HG03439 (cell line): Measurements from ENCODE around the gene PRKCD.
A peak's percentile ranks its signal among the peaks of the same experiment; 100 is the strongest.

ENCODE experiments used
- ATAC-seq: cut with Tn5 transposase; IDR thresholded peaks from one replicate; pipeline ENCODE4 v1.9.1; 2021; ENCODE audit warnings: mild to moderate bottlenecking, moderate library complexity; ENCODE audit not compliant: unreplicated experiment

Gene PRKCD

DNA sequence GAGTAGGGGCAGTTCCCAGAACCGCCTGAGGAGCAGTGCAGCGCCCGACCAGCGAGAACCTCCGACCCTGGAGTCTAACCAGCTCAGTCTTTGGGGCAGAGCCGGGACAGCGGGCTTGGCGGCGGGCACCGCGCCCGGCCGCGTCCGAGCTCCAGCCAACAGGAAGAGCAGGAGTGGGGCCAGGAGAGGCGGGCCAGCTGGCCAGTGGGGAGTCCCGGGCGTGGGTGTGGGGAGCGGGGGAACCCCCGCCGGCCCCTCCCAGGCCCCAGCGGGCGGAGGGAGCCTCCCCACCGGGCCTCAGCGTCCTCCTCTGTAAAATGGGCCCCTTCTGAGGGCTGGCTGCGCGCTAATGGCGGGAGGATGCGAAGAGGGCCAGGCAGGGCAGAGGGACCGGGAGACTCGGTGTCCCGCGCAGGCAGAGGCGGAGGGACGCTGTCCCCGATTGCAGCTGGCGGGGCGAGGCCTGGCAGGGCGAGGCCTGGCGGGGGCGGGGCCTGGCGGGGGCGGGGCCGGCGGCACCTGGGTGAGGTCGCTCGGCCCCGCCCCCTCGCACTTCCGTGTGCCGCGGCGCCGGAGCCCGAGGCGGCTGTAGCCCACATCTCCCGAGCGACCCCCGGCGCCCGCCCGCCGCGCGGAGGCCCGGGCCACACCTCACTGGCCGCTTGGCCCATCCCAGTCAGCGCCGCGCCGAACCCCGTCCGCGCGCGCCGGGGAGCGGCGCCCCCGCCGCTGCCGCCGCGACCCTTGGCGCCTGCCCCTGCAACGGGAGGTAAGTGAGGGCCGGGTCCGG lies at the start of gene PRKCD:
PRKCD (plus strand) TSS at position 550 of the 790 bp plus-strand sequence. CDS start 17,214 bp downstream, outside the sequence.
- ATAC-seq = peak; percentile 45

DNA sequence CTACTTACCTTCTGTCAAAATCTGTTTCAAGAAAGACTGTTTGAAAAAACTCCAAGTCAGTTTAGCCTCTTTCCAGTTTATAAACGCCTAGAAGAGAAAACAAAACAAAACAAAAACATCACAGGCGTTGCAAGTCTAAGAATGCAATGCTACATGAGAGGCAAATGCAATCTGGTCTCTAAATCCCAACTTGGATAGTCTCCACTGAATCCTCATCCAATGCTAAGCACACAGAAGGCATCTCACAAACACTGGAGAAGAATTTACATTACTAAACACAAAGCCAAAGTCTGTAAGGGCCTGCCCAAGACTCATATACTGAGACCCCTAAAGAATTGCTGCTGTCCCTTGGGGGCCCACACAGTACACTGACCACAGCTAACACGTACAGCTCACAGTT lies 49.2 kb upstream of the PRKCD start:
- no peak for ATAC-seq

DNA sequence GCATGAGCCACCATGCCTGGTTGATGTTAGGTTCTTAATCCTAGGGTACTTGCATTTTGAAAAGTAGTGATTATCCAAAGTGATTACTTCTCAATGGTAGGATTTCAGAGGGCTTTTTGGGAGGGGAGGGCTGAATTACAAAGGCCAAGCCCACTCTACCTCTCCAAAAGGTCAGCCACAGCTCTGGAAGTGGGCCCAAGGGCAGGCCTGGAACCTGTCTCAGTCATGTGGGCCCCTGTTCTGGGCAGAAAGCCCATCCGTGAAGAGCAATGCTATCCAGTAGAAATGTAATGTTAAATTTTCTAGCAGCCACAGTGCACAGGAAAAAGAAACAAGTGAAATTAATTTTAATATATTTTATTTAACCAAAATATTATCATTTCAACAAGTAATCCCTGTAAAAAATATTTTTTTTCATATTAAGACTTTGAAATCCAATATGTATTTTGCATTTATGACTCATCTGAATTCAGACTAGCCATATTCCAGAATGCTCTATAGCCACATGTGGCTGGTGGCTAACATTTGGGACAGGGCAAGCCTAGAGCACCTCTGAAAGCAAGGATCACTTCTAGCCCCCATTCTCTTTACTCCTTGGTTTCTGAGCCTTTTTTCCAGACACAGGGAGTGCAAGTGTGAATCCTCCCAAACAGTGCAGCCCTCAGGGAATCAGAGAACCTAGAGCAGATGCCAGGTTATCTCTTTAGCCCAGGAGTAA lies 47.6 kb upstream of the PRKCD start:
- ATAC-seq = no peak

DNA sequence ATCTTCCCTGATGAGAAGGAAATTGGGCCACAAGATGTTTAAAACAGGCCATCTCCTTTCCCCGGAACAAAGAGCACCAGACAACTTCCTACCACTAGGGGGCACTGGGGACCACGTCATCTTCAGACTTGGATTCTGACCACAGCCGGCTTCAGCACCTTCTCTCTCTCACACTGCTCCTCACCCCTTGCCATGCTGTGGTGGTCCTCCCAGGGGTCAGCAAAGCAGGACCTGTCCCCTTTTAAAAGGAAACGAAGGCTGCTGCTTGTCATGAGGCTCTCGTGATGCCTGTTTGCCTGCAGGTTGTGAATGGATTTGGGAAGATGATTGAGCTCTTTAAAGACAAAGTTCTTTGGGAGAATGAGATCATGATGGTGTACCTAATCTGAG lies 47.0 kb upstream of the PRKCD start:
- ATAC-seq = peak; percentile 48

DNA sequence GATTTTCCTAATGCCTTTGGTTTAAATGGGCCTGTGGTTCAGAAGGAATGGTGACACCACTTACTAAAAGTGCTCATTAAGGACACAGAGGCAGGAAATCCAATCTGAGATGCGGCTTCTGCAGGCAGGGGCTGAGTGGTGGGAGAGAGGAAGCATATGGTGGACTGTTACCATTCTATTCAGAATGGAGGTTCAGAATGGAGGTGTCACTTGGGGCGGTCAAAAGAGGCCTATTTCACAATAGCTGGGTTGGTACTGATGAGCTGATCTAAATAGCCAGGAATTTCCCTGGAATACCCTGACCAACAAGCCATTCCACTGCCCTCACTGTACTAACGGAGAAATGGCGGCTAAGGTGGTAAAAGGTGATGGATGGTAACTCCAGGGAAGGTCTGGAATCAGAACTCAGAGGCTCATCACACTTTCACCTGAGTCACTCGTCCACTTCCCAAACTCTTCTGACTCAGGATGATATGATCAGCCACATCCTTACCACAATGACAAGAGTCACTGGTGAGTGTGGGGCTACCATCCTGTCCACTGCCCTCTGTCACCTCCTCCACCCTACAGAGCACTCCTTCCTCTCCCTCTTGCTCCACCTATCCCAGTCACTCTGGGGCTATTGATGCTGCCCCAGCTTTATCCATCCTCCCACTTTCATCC lies 46.5 kb upstream of the PRKCD start:
- ATAC-seq = no peak

DNA sequence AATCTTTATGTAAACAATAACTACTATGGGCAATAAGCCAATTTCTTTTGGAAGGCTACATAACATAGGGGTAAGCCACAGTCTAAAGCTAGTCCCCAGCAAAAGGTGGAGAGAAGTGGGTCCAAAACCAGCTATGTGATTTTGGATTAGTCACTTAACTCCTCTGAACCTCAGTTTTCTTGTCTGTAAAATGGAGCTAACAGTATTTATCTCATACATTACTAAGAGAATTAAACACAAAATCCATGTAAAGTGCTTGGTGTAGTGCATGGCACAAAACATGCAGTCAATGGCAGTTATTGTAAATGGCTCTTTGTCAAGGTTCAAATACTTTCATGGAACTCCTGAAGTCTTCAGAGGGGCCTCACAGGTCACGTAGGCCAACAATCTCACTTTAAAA lies 44.1 kb upstream of the PRKCD start:
- ATAC-seq = no peak

DNA sequence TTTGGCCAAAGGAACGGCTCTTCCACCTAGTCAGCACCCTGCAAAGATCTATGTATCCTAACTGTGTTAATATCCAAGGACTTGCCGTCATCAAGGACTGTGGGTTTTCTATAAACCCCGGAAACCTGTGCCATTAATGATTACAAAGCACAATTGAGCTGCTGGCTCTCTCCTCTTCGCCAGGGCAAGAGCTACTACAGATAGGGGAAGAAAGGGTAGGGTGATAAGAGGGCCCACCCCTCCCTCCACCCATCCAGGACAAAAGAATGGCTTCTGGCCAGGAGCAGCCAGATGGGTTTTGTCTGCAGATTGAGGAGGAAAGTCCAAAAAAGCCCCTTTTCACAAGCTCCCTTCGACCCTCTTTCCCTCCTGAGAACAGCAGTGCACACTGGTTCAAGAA lies 40.7 kb upstream of the PRKCD start:
- ATAC-seq = no peak

DNA sequence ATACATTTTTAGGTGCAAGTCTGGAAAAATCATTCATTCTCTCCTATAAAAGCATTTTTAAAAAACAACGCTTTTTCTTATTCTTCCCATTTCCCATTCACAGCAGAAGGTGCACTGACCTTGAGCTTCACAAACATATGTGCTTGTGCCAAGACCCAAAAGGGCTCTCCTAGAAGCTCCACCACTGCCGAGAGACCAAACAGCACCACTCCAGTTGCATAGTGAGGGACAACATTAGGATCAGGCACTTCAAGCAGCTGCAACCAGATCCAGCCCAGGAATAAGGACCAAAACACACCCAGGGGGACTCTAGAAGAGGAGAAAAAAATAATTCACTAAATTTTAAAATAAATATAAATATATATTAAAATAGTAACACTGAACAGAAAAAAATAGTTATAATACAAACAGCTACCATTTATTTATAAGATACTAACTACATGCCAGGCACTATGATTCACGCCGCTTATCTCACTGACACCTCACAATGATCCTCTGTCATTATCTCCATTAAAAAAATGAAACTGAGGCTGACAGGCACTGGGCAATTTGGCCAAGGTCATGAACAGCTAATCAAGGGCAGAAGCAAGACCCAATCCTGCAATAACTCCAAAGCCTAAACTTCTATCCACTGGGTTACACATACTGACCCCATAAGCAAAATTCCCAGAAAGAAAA lies 38.6 kb upstream of the PRKCD start:
- no peak for ATAC-seq

DNA sequence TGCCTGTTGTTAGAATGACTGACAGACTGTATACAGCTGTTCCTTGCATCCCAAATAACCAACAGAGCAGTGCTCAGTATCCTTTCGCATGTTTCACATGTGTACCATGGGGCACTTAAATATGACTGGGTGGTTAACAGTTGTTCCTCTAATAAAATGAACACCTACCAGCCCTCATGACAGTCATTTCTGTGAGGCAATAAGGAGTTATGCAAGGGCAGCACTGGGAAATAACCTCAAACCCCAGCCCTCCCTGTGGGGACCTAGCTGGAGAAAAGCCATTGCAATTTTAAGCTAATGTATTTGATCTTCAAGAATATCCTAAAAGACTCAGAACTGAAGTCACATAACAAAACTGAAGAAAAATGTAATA lies 38.1 kb upstream of the PRKCD start:
- no peak for ATAC-seq

DNA sequence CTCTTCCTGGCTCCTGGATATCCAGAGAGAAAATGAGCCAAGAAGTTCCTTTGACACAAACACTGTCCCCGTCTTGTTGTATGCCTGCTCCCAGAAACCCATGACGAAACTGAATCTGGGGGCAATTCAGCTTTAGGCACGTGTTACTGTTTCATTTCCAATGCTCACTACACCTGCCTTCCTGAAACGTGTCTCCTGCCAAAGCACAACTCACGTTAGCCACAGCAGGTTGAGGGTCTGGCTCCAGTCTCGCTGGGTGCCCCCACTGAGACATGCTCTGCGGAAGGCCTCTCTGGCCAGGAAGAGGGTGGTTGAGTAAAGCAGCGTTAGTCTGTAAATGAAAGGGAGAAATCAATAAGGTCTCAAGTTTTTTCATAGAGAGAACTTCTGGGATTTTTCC lies 37.5 kb upstream of the PRKCD start:
- no peak for ATAC-seq

DNA sequence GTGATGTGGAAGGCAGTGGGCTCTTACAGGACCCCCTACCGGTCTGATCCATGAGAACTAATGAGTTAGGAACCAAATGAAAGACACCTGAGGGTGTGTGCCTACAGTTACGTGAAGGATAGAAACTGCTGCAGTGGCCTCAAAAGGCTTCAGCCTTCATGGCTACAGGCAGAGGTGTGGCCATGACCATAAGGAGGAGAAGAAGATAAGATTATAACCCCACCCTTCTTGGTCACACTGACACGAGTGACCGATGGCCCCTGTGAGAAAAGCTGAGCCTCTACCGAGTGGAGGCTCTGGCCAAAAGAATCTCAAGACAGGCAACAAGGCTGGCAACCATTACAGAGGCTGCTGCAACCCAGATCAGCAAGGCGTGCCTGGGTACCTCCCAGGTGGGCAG lies 37.1 kb upstream of the PRKCD start:
- no peak for ATAC-seq

DNA sequence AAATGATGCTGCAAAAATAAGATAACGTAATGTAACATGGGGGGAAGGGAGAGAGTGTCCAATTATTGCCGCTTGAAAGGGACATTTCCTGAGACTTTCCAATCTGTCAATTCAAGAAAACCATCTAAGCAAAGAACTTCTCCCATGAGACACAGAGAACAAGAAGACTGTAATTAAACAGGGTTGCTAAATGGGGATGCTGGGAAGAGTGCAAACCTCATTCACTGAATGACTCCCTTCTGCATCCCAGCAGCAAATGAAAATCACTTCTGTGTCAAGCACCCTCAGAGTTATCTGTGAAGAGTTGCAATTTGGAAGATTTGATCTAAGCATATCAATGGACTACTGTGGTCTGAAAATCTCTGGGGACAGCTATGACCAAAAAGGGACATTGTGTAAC lies 34.4 kb upstream of the PRKCD start:
- no peak for ATAC-seq

DNA sequence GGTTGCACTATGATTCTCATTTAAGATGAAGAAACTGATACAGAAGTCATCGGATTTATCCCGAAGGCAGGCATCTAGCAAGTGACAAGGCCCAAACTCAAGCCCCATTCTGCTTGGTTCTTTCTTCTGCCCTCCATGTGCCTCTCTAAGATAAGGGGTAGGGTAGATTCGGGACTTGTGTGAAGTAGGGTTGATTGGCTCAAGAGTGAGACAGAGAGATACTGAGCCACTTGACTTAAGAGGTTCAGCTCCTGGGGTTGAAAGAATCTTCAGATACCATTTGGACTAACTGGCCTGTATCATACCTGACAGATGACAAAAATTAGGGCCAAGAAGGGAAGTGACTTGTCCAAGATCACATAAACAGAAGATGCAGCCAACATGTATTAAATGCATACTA lies 31.7 kb upstream of the PRKCD start:
- ATAC-seq = no peak

DNA sequence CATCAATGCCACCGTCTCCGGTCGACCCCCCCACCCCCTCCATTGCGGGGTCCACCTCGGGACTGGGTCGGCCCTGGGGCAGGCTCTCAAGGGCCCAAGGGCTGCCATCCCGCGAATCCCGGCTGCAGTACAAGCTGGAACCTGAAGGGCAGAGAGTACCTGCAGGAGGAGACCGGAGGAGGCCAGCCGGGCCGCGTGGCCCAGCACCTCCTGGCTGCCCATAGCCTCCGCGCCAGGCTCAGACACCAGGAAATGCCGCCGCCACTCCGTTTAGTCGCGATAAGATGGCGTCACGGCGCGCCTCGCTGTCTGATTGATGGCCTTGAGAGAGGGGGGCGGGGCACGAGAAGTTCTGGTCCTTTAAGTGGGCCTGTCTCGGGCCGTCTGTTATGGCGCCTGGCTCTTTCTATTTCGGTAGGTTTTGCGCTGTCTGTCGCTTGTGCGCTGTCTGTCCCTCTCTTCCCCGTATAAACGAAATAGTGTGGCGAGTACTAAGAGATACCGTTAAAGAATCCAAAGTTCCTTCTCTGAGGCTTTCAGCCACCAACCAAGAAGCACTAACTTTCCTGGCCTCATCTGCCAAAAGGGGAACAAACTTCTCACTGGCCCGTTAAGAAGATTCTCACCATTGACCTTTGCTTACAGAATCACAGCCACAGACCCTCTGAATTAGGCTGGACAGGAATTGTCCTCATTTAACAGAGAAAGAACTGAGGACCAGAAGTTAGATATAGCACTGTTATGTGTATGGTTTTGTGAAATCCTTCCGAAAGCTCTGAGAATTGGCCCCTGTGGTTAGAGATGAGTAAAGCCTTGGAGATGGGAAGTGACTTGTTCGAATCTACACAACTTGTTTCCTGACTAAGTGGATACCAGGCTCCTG lies 30.6 kb upstream of the PRKCD start, which contains the start of gene RFT1:
RFT1 (minus strand) TSS at position 257 of the 883 bp plus-strand sequence; CDS start at position 222, 35 bp downstream.
- peak; percentile 80 for ATAC-seq

DNA sequence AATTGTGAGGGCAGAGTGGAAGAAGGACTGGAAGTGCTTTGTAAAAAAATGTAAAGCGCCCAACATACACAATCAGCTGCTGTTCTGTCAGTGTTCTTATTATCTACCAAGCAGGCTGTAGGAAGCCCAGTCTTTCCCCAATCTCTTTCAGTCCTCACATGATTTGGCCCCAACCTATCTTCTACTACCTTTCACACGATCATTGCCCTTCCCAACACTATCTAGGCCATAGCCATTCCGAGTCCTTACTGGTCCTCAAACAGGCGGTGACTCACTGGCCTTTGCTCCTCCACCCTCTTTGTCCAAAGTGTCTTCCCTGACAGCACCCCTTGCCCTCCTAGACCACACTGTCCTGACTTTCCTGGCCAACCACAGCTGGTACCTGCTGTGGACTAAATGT lies 29.9 kb upstream of the PRKCD start:
- ATAC-seq = no peak

DNA sequence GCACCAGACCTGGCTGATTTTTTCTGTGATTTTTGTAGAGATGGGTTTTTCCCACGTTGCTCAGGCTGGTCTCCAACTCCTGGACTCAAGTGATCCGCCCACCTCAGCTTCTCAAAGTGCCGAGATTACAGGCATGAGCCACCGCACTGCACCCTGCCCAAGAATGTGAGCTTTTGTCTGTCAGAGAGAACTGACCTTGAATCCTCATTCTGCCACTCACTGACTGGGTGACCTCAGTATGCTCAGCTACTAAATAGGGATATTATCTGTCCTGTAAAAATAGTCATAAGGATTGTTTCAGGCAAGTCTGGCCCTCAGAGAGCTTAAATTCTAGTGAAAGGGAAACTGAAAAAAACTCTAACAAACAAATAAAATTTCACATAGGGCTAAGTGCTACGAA lies 28.7 kb upstream of the PRKCD start:
- ATAC-seq = no peak

DNA sequence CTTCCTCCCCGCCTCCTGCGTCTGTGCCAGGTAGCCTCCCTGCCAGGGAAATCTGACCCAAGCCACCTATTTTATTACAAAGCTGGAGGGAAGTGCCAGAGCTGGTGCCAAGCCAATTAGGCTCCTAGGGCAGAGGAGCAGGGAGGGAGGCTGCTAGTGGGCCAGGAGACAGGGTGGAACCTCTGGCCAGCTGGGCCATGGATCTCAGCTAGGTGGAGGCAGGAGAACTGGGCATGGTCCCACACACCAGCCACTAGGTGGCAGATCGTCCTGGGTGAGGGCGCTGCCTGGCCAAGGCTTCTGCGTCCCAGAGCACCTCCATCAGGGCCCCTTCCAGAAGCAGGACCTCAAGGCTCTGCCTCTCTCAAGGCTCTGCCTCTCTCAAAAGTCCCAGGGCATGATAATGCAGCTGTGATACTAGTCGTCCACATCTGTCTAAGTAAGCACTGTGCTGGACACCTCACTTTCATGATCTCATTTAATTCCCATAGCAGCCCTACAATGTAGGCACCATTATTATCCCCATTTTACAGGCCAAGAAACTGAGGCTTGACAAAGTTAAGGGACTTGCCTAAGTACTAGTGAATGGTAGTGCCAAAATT lies 26.3 kb upstream of the PRKCD start:
- peak; percentile 52 for ATAC-seq

DNA sequence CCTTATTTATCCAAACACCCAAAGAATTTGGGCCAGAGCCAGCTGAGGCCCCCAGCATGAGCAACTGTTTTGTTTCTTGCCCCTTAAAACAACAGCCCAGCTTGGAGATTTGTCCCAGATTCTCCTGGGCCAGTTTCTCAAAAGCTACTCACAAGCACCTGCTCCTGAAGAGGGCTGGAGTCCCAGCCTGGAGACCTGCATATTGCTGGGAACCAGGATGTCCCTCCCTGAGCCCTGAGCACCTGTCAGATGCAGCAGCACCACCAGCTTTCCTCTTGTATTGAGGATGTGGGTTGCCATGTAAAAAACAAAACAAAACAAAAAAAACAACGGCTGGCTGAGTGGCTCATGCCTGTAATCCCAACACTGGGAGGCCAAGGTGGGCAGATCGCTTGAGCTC lies 23.8 kb upstream of the PRKCD start:
- ATAC-seq = no peak

DNA sequence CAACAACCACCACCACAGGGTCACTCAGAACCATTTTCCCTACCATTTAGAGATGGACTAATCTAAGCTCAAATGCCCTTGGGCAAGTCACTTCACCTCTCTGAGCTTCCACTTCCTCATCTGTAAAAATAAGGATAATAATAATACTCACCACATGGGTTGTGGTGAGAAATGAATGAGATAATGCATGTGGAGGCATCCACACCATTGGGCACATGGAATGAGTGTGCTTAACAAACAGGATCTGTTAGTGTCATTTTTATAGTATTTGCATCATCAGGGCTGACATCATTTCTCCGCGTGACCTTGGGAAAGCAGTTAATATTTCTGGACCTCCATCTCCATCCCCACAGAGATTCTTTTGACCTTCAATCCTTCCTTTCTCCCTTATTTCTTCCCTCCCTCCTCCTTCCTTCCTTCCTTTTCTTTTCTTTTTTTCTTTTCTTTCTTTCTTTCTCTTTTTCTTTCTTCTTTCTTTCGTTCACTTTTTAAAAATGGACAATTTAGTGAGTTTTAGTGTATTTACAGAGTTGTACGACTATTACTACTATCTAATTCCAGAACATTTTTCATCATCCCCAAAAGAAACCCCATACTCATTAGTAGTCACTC lies 23.1 kb upstream of the PRKCD start:
- ATAC-seq = no peak
